Hypothalamus (tissue), 51 donors: Measurements from ENCODE around the gene RPL22L1.
"Not testable (repeated sequence)": the region's sequence is repeated elsewhere in the genome, so short reads cannot be mapped to it uniquely, and the experiment has no call there.

Source experiments
- DNase-seq, 51 donors: peaks; one replicate each; lab custom pipeline; 2025; lab: John Stamatoyannopoulos, UW

RPL22L1 gene

GRCh38 chr3:170884109-170884930, 14.3 kb upstream of the RPL22L1 start:
- not testable (repeated sequence) for DNase-seq

- DNase-seq = not testable (repeated sequence)
Observed at GRCh38 chr3:170878688-170879087, 8.7 kb upstream of the RPL22L1 start.

- not testable (repeated sequence) for DNase-seq
Observed at GRCh38 chr3:170877311-170877710, 7.3 kb upstream of the RPL22L1 start.

GRCh38 chr3:170876537-170876936, 6.5 kb upstream of the RPL22L1 start:
- no peak for DNase-seq

- no peak for DNase-seq
Observed at GRCh38 chr3:170869239-170869590, 780 bp downstream of the RPL22L1 start.

- no peak for DNase-seq
Observed at GRCh38 chr3:170868577-170869238, 1.3 kb downstream of the RPL22L1 start.

- DNase-seq = no peak
Observed at GRCh38 chr3:170867143-170867937, 2.7 kb downstream of the RPL22L1 start.

GRCh38 chr3:170866499-170866898, 3.5 kb downstream of the RPL22L1 start:
- DNase-seq = no peak

GRCh38 chr3:170865209-170866094, 4.5 kb downstream of the RPL22L1 start:
- DNase-seq = no peak

GRCh38 chr3:170864525-170865208, 5.3 kb downstream of the RPL22L1 start:
- DNase-seq = no peak

GRCh38 chr3:170863816-170864215, 6.2 kb downstream of the RPL22L1 start:
- no peak for DNase-seq

- DNase-seq = no peak
Observed at GRCh38 chr3:170862618-170863374, 7.2 kb downstream of the RPL22L1 start.

- DNase-seq = no peak
Observed at GRCh38 chr3:170858599-170858998, 11.4 kb downstream of the RPL22L1 start.

- no peak for DNase-seq
Observed at GRCh38 chr3:170852324-170852723, 17.7 kb downstream of the RPL22L1 start.

- no peak for DNase-seq
Observed at GRCh38 chr3:170848292-170848917, 21.6 kb downstream of the RPL22L1 start.

- no peak for DNase-seq
Observed at GRCh38 chr3:170844377-170844776, 25.6 kb downstream of the RPL22L1 start.

GRCh38 chr3:170840291-170840859, 29.6 kb downstream of the RPL22L1 start:
- DNase-seq = peak in 1 of 51 donors; percentile 13

- DNase-seq = no peak
Observed at GRCh38 chr3:170839518-170840100, 30.4 kb downstream of the RPL22L1 start.
